ENCODE measurements around the gene PIK3CA.
"Not testable (repeated sequence)": the region's sequence is repeated elsewhere in the genome, so short reads cannot be mapped to it uniquely, and the experiment has no call there.

Gene PIK3CA

GRCh38 chr3:179147873-179148615, at the start of gene PIK3CA:
Gene PIK3CA (plus strand): TSS chr3:179148357. CDS start chr3:179198826, 50,469 bp downstream.
- peak; percentile 91 for DNase-seq

GRCh38 chr3:179098388-179099077, 49.6 kb upstream of the PIK3CA start:
- no peak for DNase-seq

- DNase-seq = no peak
Observed at GRCh38 chr3:179100652-179101051, 47.5 kb upstream of the PIK3CA start.

GRCh38 chr3:179105881-179106280, 42.3 kb upstream of the PIK3CA start:
- no peak for DNase-seq

GRCh38 chr3:179107617-179108016, 40.5 kb upstream of the PIK3CA start:
- no peak for DNase-seq

- no peak for DNase-seq
Observed at GRCh38 chr3:179108086-179108485, 40.1 kb upstream of the PIK3CA start.

- DNase-seq = no peak
Observed at GRCh38 chr3:179113903-179114302, 34.3 kb upstream of the PIK3CA start.

GRCh38 chr3:179115444-179115843, 32.7 kb upstream of the PIK3CA start:
- DNase-seq = not testable (repeated sequence)

- no peak for DNase-seq
Observed at GRCh38 chr3:179116816-179117215, 31.3 kb upstream of the PIK3CA start.

GRCh38 chr3:179132191-179132890, 15.8 kb upstream of the PIK3CA start:
- DNase-seq = not testable (repeated sequence)

GRCh38 chr3:179133575-179133974, 14.6 kb upstream of the PIK3CA start:
- no peak for DNase-seq

- DNase-seq = no peak
Observed at GRCh38 chr3:179136195-179136594, 12.0 kb upstream of the PIK3CA start.

GRCh38 chr3:179141890-179142289, 6.3 kb upstream of the PIK3CA start:
- no peak for DNase-seq

GRCh38 chr3:179146911-179147513, 1.1 kb upstream of the PIK3CA start:
- DNase-seq = peak; percentile 44

- DNase-seq = no peak
Observed at GRCh38 chr3:179147514-179147872, 664 bp upstream of the PIK3CA start.

- DNase-seq = peak; percentile 52
Observed at GRCh38 chr3:179148616-179149405, 654 bp downstream of the PIK3CA start.

GRCh38 chr3:179149406-179149867, 1.3 kb downstream of the PIK3CA start:
- DNase-seq = no peak

- DNase-seq = no peak
Observed at GRCh38 chr3:179149951-179150350, 1.8 kb downstream of the PIK3CA start.

GRCh38 chr3:179150610-179151009, 2.5 kb downstream of the PIK3CA start:
- DNase-seq = no peak

GRCh38 chr3:179151474-179151873, 3.3 kb downstream of the PIK3CA start:
- no peak for DNase-seq

GRCh38 chr3:179156170-179156569, 8.0 kb downstream of the PIK3CA start:
- DNase-seq = no peak

- DNase-seq = no peak
Observed at GRCh38 chr3:179156775-179157174, 8.6 kb downstream of the PIK3CA start.

All from T1000 (cell line).